NCI-H524 treated with DMSO at 0.1 percent for 48 hours (cell line): ENCODE measurements around the gene UBE2L6.

Experiments used
- DNase-seq: peaks from one replicate; lab custom pipeline; 2025; lab: John Stamatoyannopoulos, UW

The UBE2L6 gene

DNA sequence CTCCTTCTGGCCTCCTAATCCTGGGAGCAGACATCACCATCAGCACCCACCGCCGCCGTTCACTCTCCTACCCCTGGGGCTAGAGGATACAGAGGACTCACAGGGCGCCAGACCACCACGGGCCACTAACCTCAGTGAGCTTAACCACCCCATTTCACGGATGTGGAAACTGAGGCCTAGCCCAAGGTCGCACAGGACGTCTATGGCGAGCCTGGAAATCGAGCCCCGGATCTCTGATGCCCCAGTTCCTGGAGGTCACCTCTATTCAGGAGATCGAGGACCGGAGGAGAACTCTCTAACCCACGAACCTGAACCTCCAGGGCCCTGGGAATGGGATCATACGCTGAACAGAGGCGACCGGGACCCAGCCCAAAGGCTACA is 37.3 kb downstream of the UBE2L6 start:
- no peak for DNase-seq

DNA sequence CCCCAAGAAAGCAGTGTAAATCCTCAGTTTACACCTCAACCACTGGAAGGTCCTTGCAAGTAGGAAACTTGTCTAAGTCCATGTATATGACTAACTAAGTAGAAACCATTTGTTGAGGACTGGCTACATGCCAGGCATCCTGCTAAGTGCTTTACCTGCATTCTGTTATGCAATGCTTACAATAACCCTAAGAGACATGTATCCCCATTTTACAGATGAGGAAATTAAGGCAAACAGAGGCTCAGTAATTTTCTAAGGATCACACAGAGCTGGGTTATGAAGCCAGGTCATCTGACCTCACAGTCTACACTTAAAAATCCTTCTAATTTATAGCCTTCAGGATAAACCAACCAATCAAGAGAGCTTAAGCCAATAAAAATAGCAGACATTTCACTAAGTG is 38.5 kb downstream of the UBE2L6 start:
- no peak for DNase-seq

DNA sequence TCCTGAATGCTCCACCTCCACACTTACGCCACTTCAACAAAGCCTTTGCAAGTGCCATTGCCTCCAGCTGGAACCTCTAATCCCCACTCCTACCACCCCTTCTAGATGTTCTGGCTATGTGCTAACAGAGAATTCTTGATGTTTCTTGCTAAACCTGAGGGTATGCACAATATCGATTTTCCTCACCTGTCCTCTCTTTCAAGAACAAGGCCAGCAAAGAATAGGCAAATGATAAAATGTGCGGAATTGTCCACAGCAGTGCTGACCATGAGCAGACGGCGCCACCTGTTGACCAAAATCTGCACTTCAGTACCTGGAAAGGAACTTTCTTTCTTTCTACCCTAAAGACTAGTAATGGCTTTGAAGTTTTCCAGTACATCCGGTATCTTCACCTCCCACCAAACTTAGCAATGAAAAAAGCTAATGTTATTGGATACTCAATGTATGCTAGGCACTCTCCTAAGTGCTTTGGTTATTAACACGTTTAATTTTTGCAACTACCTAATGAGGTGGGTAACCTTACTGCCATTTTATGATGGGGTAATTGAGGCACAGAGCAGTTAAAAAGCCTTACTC is 40.3 kb downstream of the UBE2L6 start:
- peak; percentile 27 for DNase-seq

DNA sequence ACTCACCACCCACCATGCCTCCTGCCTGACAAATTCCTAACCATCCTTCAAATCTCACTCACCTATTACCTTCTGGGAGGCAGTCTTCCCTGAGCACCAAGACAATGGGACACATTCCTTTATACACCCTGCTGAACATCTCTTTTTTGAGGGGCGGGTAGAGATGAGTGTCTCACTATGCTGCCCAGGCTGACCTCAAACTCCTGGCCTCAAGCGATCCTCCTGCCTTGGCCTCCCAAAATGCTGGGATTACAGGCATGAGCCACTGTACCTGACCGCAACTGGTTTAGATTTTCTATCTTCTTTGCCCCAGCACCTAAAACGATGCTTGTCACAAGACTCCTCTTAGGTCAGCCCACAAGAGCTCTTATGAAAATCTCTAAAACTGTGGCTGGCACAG is 44.1 kb downstream of the UBE2L6 start:
- DNase-seq, result no peak

DNA sequence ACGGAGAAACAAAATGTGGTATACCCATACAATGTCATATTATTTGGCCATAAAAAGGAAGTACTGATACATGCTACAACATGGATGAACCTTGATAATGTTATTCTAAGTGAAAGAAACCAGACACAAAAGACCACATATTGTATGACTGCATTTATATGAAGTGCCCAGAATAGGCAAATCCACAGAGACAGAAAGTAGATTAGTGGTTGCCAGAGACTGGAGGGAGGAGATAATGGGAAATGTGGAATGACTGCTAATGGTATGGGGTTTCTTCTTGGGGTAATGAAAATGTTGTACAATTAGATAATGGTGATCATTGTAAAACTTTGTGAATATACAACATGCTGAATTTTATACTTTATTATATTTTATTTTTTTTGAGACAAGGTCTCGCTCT is 46.4 kb downstream of the UBE2L6 start:
- DNase-seq, result no peak

DNA sequence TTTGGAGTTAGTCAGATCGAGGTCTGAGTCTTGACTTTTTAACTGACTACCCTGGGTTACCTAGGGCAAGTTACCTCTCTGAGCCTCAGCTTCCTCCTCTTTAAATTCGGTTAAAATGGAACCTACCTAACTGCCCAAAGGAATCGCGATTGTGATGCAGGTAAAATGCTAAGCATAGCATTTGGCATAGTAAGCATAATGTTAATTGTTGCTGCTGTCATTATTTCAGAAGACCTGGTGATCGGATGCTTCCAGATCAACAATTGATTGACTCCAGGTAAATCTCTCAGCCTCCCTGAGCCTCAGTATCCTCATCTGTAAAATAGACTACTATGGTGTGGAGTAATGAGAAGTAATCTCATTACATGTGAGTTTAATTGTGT is 51.4 kb downstream of the UBE2L6 start:
- no peak for DNase-seq

DNA sequence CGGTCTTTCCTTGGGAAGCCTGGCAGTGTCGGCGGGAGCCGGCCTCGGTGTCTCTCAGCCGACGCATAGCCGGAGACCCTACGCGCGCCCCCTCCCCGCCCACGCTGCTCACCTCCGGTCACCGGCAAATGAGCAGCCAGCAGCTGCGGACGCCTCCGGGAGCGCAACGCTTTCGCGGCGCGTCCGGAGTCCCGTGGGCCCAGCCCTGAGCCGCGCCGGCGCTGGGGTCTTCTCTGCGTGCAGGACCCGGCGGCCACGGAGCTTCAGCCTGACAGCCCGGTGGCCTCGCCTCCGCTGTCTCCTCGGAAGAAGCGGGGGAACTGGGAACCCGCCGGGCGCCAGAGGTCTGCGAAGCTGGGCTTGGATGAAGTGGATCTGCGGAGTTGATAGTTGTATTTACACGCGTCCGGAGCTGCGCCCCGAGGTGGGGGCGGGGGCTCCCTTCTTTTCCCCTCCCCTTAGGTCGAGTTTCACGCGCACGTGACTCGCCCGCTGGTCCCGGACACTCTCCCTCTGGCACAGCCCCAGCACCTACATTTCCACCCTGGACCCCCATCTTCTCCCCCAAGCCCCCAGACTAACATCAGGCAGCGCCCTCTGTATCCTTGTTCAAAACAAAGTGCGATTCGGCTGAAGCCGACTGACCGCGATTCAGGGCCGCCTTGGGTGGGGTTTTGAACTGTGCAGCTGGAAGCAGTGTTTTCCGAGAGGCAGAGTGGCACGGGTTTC is 52.0 kb downstream of the UBE2L6 start, which contains the start of gene SLC43A1:
Gene SLC43A1, minus strand, starts transcription at position 371 of the 729 bp plus-strand sequence. CDS start 1,591 bp downstream, outside the sequence.
- peak; percentile 9 for DNase-seq

DNA sequence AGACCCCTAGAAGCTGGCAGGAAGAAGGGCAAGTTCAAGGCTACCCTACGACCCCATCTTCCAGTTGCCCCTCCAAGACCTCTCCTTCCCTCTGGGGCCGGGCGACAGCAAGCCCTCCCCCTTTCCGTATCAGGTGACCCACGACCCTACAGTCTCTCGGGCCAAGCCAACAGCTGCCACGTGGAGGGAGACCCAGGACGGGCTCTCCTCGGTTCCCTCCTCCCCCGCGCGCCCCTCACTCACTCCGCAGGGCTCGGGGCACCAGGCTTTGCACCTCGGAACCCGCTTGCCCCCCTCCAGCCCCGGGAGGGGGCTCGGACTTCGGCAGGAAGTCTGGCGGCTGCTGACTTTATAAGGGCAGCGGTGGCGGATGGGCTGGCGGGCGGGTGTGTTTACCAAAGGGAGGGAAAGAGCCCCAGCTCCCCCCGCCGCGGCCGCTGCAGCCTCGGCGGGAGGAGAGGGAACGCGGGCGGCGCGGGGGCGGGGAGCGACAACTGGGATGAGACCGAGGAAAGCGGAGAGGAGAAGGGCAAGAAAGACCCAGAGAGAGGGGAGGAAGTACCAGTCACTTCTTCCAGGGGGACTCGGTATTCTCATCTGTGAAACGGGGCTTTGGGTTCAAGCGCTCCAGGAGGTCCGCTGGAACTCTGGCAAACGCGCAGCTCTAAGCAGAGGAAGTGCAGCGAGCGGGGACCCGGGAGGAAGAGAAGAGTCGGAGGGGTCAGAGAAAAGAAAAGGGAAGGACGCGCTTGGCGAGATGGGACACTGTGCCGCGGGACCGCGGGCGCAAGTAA is 52.7 kb downstream of the UBE2L6 start:
- no peak for DNase-seq

DNA sequence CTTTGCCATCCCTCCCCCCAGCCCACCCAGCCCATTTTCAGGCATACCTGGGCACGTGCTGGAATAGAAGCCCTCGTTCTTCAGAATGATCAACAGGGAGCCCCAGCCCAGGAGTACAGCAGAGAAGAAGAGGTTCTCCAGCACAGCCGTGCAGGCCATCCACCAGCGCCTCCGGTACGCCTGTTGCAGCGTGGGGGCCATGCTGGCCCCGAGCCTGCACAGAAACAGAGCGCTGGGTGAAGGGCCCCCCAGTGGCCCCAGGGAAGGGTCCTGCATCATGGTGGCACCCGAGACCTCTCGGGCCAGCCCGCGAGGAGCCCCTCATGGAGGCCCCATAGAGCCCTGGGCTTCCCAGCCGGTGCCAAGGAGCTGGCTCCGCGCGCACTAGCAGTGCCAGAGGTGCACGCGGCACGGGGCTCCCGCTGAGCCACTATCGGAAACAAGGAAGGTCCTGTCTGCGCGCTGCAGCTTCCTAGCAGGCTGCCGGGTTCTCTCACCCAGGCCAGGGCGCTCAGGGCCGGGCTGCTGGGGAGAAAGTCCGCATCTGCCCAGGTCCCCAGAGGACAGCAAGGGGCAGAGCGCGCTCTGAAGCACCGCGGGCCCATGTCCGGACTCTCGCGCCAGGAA is 53.4 kb downstream of the UBE2L6 start:
- no peak for DNase-seq

DNA sequence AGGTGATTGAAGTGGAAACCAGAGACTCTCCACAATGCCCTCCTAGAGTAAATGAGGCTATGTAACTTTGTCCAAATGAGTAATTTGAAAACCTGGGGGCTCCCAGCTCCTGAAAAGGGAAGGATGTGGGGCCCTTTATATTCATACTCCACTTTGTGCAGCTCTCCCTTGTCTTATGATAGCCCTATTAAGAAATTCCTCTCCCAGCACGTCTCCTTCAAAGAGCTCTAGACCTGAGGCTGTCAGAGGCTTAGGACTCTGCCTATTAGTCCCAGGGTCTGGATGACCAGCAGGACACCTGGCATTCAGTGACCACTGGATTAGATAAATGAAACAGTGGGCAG is 54.0 kb downstream of the UBE2L6 start:
- DNase-seq, result no peak

DNA sequence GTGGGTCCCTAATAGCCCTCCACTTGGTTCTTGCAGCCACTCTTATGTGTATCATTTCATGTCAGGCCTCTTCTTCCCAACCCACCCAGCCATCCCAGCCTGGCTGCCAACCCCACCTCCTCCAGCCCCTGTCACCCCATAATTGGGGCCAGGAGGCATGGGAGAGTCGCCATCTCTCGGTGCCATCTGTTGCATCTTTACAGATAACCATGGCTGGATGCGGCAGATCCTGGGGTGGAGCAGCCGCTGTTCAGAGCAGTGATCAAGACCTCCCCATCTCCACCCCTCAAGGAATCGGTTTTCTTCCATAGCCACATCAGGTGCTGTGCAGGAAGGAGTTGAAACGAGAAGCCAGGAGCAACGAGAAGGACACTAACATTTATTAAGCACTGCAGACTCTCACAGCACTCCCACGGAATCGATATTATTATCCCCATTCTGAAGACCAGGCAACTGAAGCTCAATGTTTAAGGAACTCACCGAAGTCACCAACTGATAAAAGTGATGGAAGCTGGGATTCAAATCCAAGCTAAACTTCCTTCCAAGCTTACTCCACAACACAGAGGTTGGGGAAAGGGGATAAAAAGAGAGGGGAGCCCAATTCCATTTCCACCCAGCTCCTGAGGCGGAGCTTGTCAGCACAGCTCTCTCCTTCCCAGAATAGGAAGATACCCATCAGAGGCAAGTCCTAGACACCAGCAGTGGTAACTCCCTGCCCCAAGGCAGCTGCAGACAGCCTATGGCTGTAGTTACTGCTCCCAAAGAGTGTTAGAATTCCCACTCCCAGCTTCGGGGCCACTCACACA is 54.6 kb downstream of the UBE2L6 start:
- no peak for DNase-seq

DNA sequence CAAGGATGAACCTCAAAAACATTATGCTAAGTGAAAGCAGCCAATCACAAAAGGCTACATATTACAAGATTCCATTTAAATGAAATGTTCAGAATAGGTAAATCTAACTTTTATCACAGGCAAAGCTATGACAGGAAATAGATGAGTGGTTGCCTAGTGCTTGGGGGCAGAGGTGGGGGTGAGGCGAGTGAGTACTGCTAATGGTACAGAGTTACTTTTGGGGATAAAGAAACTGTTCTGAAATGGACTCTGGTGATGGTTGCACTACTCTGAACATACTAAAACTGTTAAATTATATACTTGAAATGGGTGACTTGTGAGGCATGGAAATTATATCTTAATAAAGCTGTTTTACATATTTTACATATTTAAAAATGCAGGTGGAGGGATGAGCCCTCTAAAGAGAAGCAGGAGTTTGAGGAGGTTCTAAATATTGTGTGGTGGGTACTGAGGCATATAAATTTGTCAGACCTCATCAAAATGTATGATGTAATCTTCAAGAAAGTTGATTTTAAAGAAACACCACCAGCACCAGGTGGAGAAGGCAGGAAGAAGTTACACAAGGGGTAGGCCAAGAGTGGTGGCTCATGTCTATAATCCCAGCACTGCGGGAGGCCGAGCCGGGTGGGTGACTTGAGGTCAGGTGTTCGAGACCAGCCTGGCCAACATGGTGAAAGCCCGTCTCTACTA is 55.6 kb downstream of the UBE2L6 start:
- DNase-seq, result no peak

DNA sequence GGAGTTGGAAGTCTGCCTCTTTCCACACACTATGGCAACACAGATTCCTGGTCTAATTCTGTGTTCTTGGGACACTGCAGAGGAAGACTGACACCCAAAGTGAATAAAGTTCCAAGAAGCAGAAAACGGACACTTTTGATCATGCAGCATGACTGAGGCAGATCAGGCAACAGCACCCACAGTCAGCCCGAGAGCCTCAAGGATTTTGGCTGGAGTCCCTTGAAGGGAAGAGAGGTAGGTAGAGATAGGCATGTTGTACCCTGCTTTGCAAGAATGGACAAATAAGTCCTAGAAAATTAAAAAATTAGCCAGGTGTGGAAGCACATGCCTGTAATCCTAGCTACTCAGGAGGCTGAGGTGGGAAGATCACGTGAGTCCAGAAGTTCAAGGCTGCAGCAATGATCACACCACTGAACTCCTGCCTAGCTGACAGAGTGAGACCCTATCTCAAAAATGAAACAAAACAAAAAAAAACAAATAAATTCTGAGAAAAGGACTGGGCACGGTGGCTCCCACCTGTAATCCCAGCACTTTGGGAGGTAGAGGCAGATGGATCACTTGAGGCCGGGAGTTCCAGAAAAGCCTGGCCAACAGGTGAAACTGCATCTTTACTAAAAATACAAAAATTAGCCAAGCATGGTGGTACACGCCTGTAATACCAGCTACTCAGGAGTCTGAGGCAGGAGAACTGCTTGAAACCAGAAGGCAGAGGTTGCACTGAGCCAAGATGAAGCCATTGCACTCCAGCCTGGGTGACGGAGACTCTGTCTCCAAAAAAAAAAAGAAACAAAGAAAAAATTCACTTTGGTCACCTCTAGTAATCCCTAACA is 58.9 kb downstream of the UBE2L6 start:
- no peak for DNase-seq

DNA sequence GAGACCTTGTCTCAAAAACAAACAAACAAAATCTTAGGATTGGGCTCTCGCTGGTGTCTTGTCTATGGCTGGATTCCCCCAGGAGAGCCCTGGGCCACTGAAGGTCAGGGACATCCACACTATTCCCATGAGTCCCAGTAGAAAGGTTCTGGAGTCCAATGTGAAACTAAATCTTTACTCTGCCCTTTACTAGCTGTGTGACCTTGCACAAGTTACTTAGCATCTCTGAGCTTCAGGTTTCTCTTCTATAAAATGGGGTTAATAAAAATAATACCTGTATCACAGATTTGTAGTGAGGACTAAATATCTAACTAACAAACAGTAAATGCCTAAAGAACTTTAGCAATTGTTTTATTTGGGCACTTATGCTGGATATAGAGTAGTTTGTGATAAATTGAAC is 61.0 kb downstream of the UBE2L6 start:
- DNase-seq, result no peak

DNA sequence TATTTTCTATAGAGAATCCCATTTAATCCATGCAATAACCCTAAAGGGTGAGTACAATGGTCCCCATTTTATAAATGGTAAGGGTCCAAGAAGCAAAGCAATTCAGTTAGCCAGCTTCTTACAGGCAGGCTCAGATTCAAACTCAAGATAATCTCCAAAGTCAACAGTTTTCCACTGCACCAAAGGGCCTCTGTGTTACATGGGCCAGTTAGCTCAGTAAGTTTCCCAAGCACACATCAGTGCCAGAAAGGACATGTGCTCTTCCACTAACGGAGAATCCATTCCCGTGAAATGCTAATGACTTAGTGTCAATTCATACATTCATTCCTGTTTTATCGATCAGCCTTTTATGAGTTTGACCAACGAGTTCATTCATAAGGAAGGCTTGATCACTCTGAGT is 63.0 kb downstream of the UBE2L6 start:
- DNase-seq, result no peak

DNA sequence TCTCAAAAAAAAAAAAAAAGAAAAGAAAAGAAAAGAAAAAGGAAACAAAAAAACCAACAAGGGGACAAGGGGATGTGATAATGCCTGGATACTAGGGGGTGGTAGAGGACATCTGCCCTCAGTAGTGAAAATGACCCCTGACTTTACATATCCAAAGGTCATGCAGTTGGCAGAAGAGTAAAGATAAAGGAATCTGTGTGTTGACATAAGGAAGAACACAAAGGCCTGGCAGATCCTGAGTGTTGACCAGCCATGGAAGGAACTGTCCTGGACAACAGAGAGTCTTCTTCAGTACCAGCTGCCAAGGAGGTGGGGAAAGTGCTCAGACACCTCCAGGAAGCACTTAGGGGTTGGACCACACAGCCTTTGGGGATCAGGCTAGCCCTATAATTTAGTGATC is 64.6 kb downstream of the UBE2L6 start:
- no peak for DNase-seq

DNA sequence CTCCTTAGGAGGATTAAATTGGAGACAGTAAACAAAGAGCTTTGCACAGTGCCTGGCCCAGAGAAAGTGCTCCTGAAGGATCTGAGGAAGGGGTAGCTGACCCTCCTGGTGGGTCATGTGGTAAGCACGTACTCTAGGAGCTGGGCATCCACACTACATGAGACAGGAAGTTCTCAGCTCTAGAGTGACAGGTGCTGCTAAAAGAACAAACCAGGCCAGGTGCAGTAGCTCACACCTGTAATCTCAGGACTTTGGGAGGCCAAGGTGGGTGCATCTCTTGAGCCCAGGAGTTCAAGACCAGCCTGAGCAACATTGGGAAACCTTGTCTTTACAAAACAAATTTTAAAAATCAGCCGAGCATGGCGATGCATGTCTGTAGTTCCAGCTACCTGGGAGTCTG is 65.1 kb downstream of the UBE2L6 start:
- no peak for DNase-seq

DNA sequence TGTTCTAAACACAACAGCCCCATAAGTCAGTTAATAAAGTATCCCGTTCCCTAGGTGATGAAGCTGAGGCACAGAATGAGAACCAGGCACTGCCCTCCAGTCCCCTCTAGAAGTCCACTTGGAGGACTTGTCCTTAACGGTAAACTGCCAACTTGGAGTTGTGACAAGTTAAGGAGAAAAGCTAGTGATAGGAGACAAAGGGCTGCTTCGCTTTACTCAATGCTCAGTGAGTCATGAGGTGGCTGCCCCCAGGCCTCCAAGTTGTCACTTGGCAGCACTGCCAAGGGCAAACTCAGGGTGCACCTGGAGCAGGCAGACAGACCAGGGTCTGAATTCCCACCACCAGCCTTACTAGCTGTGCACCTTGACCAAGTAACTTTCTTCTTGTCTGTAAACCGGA is 65.5 kb downstream of the UBE2L6 start:
- no peak for DNase-seq
